ENCODE results near the gene BIRC5.
"Not testable (repeated sequence)": the region's sequence is repeated elsewhere in the genome, so short reads cannot be mapped to it uniquely, and the experiment has no call there.

The BIRC5 gene

GRCh38 chr17:78240839-78241238 lies 26.8 kb downstream of the BIRC5 start:
- no peak for DNase-seq

GRCh38 chr17:78241277-78242023 lies 27.4 kb downstream of the BIRC5 start:
- peak in 1 of 5 experiments; percentile 45 for DNase-seq

GRCh38 chr17:78242024-78242742 lies 28.1 kb downstream of the BIRC5 start:
- DNase-seq: peak in 1 of 5 experiments; percentile 29

GRCh38 chr17:78247304-78247703 lies 33.3 kb downstream of the BIRC5 start:
- DNase-seq: no peak

- DNase-seq: no peak
Measured at GRCh38 chr17:78248051-78248914, 34.2 kb downstream of the BIRC5 start.

GRCh38 chr17:78249074-78249817 lies 35.2 kb downstream of the BIRC5 start:
- DNase-seq: no peak

- DNase-seq: no peak
Measured at GRCh38 chr17:78249818-78250806, 36.1 kb downstream of the BIRC5 start.

- DNase-seq: peak; percentile 60 to 86 (median 77)
Measured at GRCh38 chr17:78250891-78251772, 37.1 kb downstream of the BIRC5 start.

GRCh38 chr17:78251773-78252103 lies 37.7 kb downstream of the BIRC5 start:
- DNase-seq: no peak

- peak in 4 of 5 experiments; percentile 34 to 96 (median 76) for DNase-seq
Measured at GRCh38 chr17:78252111-78252634, 38.1 kb downstream of the BIRC5 start.

GRCh38 chr17:78252701-78253635 lies 38.9 kb downstream of the BIRC5 start:
- DNase-seq: no peak

- not testable (repeated sequence) for DNase-seq
Measured at GRCh38 chr17:78253636-78253945, 39.5 kb downstream of the BIRC5 start.

- DNase-seq: peak; percentile 60 to 88 (median 72)
Measured at GRCh38 chr17:78253946-78254672, 40.1 kb downstream of the BIRC5 start.

- DNase-seq: no peak
Measured at GRCh38 chr17:78255029-78255656, 41.1 kb downstream of the BIRC5 start.

GRCh38 chr17:78255953-78256706 lies 42.1 kb downstream of the BIRC5 start:
- DNase-seq: no peak

GRCh38 chr17:78256707-78257591 lies 42.9 kb downstream of the BIRC5 start:
- DNase-seq: no peak

Measured in T-helper 2 cell (primary cell).